Measurements from ENCODE around the gene CENPO. TPM values are rescaled to one million over a fixed set of nuclear protein-coding genes. Genes with fewer than 3 reads are reported as not detected.
A peak's percentile ranks its signal among the peaks of the same experiment; 100 is the strongest.

CENPO gene
- total RNA-seq, 2 donors from 2014 or later: 9.1 to 24.4 TPM

DNA sequence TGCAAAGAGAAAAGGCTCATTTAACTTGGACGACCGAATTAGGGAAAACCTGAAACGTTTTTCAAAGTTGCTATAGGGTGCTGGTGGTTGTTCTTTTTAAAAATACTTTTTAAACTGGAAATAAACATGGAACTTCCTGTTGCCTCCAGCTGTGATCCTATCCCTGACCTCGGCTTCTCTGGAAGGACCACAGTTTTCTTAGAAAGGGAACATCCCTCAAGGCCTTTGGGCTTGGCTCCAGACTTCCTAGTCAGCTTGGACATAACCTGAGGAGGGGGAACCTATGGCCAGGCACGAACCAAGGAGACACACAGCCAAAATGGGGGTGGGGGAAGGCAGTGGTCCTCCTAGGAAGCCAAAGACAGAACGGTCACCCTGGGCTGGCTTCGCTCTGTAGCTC is 57.7 kb downstream of the CENPO start:
- no peak overlapping the region for H3K27ac ChIP-seq
- no peak overlapping the region for H3K4me3 ChIP-seq
- TF ChIP-seq POLR2AphosphoS5 (IDR thresholded peaks at IDR 0.05): no peak
- no peak for TF ChIP-seq POLR2A (IDR thresholded peaks at IDR 0.05)
- TF ChIP-seq, protein P1, sequence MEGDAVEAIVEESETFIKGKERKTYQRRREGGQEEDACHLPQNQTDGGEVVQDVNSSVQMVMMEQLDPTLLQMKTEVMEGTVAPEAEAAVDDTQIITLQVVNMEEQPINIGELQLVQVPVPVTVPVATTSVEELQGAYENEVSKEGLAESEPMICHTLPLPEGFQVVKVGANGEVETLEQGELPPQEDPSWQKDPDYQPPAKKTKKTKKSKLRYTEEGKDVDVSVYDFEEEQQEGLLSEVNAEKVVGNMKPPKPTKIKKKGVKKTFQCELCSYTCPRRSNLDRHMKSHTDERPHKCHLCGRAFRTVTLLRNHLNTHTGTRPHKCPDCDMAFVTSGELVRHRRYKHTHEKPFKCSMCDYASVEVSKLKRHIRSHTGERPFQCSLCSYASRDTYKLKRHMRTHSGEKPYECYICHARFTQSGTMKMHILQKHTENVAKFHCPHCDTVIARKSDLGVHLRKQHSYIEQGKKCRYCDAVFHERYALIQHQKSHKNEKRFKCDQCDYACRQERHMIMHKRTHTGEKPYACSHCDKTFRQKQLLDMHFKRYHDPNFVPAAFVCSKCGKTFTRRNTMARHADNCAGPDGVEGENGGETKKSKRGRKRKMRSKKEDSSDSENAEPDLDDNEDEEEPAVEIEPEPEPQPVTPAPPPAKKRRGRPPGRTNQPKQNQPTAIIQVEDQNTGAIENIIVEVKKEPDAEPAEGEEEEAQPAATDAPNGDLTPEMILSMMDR (IDR thresholded peaks at IDR 0.05): no peak
- intact Hi-C loops (cut with DNase I): no loop called here
- H3K4me1 ChIP-seq (replicated peaks): no peaks in the 10 kb centered on the region
- 76% methylated on average over 7 of the region's 7 CpGs for WGBS
- H3K36me3 ChIP-seq: no peaks in the 10 kb centered on the region
- no peaks in the 10 kb centered on the region for H3K9me3 ChIP-seq
- DNase-seq (ENCODE audit: low spot score): no peak
- no peaks in the 10 kb centered on the region for H3K27me3 ChIP-seq (replicated peaks; ENCODE audit: insufficient read depth)

DNA sequence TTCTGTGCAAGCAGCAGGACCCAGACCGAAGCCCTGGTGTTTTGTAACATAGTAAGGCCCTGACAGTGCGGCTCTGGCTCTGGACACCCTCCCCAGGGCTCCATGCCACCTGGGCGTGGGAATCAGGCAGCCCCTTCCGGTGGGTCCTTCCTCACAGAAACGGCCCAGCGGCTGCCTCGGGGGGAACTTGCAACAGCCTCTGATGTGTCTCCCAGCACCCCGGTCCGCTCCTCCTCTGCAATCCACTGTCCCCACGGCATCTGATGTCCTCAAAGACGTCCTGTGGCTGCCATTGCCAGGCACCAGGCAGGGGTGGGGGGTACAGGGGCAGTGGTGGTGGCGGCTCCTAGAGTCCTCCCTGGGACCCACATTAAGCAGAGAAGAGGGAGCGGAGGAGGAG is 58.8 kb downstream of the CENPO start:
- Histone ChIP-seq H3K4me1 (replicated peaks) (peaks cover 4% of the 10 kb centered on the region), H3K27ac (no peak overlapping the region), H3K36me3 (no peaks in the 10 kb centered on the region), H3K27me3 (replicated peaks; ENCODE audit: insufficient read depth) (no peaks in the 10 kb centered on the region), H3K4me3 (no peak overlapping the region), H3K9me3 (no peaks in the 10 kb centered on the region)
- intact Hi-C loops (cut with DNase I): no loop called here
- DNase-seq (ENCODE audit: low spot score): no peak
- TF ChIP-seq, protein P1 (IDR thresholded peaks at IDR 0.05): no peak
- 92% methylated on average over 12 of the region's 13 CpGs for whole genome bisulfite sequencing

DNA sequence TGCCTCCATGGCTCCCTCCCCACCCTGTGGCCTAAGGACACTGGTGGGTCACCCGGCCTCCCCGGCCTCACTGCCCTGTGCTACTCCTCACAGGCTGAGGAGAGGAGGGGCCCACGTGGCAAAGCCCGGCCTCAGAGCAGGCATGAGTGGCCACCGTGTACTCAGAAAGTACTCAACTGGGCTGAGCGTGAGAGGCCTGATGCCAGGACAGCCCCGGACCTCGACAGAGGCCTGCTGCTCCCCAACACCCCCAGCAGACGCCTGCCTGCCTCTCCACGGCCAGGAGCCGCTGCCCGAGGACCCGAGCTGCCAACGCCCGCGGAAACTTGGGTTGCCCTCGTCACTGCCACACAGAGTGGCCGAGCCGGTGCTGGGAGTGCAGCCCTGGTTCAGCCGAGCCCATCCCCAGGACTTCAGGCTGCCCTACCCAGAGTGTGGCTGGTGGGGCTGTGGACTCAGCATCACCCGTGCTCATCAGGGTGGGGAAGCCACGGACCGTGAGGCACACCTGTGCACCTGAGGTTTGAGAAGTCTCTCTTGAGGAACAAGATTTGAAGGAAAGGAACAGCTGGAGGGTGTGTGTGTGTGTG is 59.3 kb downstream of the CENPO start:
- no peaks in the 10 kb centered on the region for H3K9me3 ChIP-seq
- 85% methylated on average over 22 of the region's 23 CpGs for WGBS
- no peaks in the 10 kb centered on the region for H3K27me3 ChIP-seq (replicated peaks; ENCODE audit: insufficient read depth)
- intact Hi-C loops (cut with DNase I): no loop called here
- TF ChIP-seq POLR2AphosphoS5 (IDR thresholded peaks at IDR 0.05) (no peak), POLR2A (IDR thresholded peaks at IDR 0.05) (no peak)
- TF ChIP-seq, protein P1 (IDR thresholded peaks at IDR 0.05): no peak
- DNase-seq (ENCODE audit: low spot score): no peak
- H3K4me1 ChIP-seq (replicated peaks): peaks cover 4% of the 10 kb centered on the region
- no peaks in the 10 kb centered on the region for H3K36me3 ChIP-seq
- H3K4me3 ChIP-seq: no peak overlapping the region
- no peak overlapping the region for H3K27ac ChIP-seq

DNA sequence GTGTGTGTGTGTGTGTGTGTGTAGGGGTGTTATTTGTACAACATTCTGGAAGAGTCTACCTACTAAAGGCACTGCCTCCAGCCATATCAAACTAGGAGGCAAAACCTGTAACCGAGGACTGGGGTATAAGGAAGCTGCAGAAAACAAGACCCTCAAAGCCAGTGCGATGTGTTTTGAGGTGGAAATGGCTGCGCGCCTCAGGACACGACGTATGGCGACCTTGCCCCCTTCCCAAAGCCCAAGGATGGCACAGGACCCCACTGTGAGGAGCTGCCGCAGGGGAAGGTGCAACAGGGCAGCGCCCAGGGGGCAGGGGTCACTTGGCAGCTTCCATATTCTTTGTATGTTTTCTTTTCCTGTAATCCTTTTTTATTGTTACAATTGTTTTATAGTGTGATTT is 59.8 kb downstream of the CENPO start:
- no peaks in the 10 kb centered on the region for H3K36me3 ChIP-seq
- no peaks in the 10 kb centered on the region for H3K9me3 ChIP-seq
- TF ChIP-seq POLR2AphosphoS5 (IDR thresholded peaks at IDR 0.05): no peak
- TF ChIP-seq POLR2A (IDR thresholded peaks at IDR 0.05): no peak
- TF ChIP-seq, protein P1 (IDR thresholded peaks at IDR 0.05): no peak
- no peak for DNase-seq (ENCODE audit: low spot score)
- H3K27me3 ChIP-seq (replicated peaks; ENCODE audit: insufficient read depth): no peaks in the 10 kb centered on the region
- no peak overlapping the region for H3K27ac ChIP-seq
- peaks cover 4% of the 10 kb centered on the region for H3K4me1 ChIP-seq (replicated peaks)
- 93% methylated on average over 9 of the region's 9 CpGs for WGBS
- H3K4me3 ChIP-seq: no peak overlapping the region
- intact Hi-C loops (cut with DNase I): no loop called here

DNA sequence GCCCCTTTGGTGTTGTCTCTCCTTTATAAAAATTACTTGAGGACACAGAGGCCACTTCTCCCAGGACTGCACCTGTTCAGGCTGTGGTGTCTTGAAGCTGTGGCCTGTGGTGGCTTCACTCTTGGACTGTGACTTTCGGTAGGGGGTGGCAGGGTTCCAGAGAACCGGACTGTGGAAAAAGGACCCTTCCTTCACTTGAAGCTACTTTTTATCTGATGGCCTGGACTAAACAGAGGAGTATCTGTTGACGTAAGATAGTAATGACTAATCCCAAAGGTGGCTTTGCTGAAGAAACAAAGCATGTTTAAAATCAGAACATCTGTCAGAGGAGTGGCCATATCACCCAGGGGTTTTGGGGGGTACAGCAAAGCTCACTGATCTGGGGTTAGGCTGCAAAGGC is 60.8 kb downstream of the CENPO start:
- Histone ChIP-seq H3K4me3 (no peak overlapping the region), H3K9me3 (no peaks in the 10 kb centered on the region), H3K4me1 (replicated peaks) (peaks cover 4% of the 10 kb centered on the region), H3K27ac (peak overlapping the region; percentile 62 to 64), H3K27me3 (replicated peaks; ENCODE audit: insufficient read depth) (no peaks in the 10 kb centered on the region), H3K36me3 (no peaks in the 10 kb centered on the region)
- TF ChIP-seq POLR2A (IDR thresholded peaks at IDR 0.05): no peak
- no peak for TF ChIP-seq POLR2AphosphoS5 (IDR thresholded peaks at IDR 0.05)
- TF ChIP-seq, protein P1 (IDR thresholded peaks at IDR 0.05): no peak
- DNase-seq (ENCODE audit: low spot score): no peak
- 74% methylated on average over 3 of the region's 3 CpGs for WGBS
- intact Hi-C loops (cut with DNase I): no loop called here

Measured in prostate gland (tissue), 2 donors.